H1 (cell line): Measurements from ENCODE around the gene TPP1. TPM values are rescaled to one million over a fixed set of nuclear protein-coding genes. Genes with fewer than 3 reads are reported as not detected.

ENCODE experiments used
- CTCF ChIA-PET: fragments of 300-600 bp; sonication (Branson Sonifier 250); formaldehyde crosslinking; loops from one replicate; lab custom pipeline; 2021; ENCODE audit not compliant: partially characterized antibody; lab: Charles Lee
- POLR2A ChIA-PET: fragments of 300-600 bp; sonication (Branson Sonifier 250); formaldehyde crosslinking; loops from one replicate; lab custom pipeline; 2021; ENCODE audit warnings: inconsistent platforms; ENCODE audit not compliant: partially characterized antibody; lab: Charles Lee
- DNase-seq, 2 experiments: peaks; one replicate each; pipeline versions ENCODE4 v3.0.0 to v3.0.0-alpha.2; 2010 to 2022; ENCODE audit warnings: low spot score in 2 of 2, low read depth in 1 of 2, mixed read lengths in 1 of 2
- FAIRE-seq: peaks from 2 replicates; lab custom pipeline; 2011; peaks lifted over from hg19 to GRCh38; lab: Jason Lieb, UNC
- H2AFZ ChIP-seq: 2 replicates; pipeline ENCODE4 v1.8.1; 2012; ENCODE audit warnings: low read length, inconsistent platforms
- H2AK5ac ChIP-seq: 2 replicates; pipeline ENCODE4 v1.6.1; 2013; ENCODE audit warnings: low read depth, low read length
- H2BK120ac ChIP-seq: replicated peaks from 2 replicates; pipeline ENCODE3; 2013; ENCODE audit warnings: low read depth, low read length, inconsistent platforms
- H2BK12ac ChIP-seq: 2 replicates; pipeline ENCODE4 v1.6.1; 2013; ENCODE audit warnings: low read depth, low read length
- H2BK15ac ChIP-seq: 2 replicates; pipeline ENCODE4 v1.6.1; 2013; ENCODE audit warnings: low read length
- H2BK20ac ChIP-seq: 2 replicates; pipeline ENCODE4 v1.6.1; 2013; ENCODE audit warnings: low read length
- H2BK5ac ChIP-seq: 2 replicates; pipeline ENCODE4 v1.6.1; 2013; ENCODE audit warnings: low read depth, low read length
- H3K14ac ChIP-seq: 2 replicates; pipeline ENCODE4 v1.6.1; 2013; ENCODE audit warnings: inconsistent platforms; ENCODE audit not compliant: insufficient read length
- H3K18ac ChIP-seq: 2 replicates; pipeline ENCODE4 v1.6.1; 2013; ENCODE audit warnings: low read length; ENCODE audit errors: extremely low read depth
- H3K23ac ChIP-seq: 2 replicates; pipeline ENCODE4 v1.6.1; 2013; ENCODE audit warnings: inconsistent platforms; ENCODE audit not compliant: insufficient read length
- H3K23me2 ChIP-seq: 2 replicates; pipeline ENCODE4 v1.6.1; 2013; ENCODE audit warnings: low read depth, low read length
- H3K27ac ChIP-seq: 2 replicates; pipeline ENCODE4 v1.6.1; 2011; ENCODE audit warnings: low read depth, low read length, inconsistent platforms
- H3K27me3 ChIP-seq, 4 experiments: replicated peaks in 1 of 4; 1 replicate in 1 of 4; 2 replicates in 3 of 4; pipeline versions ENCODE4 v1.6.1 to v1.8.1; 2011 to 2013; ENCODE audit warnings: low read length in 3 of 4, mild to moderate bottlenecking in 3 of 4, inconsistent platforms in 2 of 4, mixed read lengths in 2 of 4, moderate library complexity in 1 of 4; ENCODE audit not compliant: control insufficient read depth in 3 of 4, insufficient read depth in 3 of 4; ENCODE audit errors: extremely low read depth in 1 of 4
- H3K36me3 ChIP-seq, 4 experiments: 2 replicates each; pipeline versions ENCODE4 v1.6.1 to v1.8.1; 2011 to 2013; ENCODE audit warnings: mild to moderate bottlenecking in 4 of 4, low read length in 3 of 4, moderate library complexity in 2 of 4, control low read depth in 1 of 4, inconsistent platforms in 1 of 4; ENCODE audit not compliant: insufficient read depth in 4 of 4, control insufficient read depth in 2 of 4
- H3K4ac ChIP-seq: replicated peaks from 2 replicates; pipeline ENCODE3; 2013; ENCODE audit warnings: low read length, low read depth, mixed read lengths, inconsistent platforms; ENCODE audit not compliant: insufficient read length
- H3K4me1 ChIP-seq, 4 experiments: replicated peaks in 1 of 4; 1 replicate in 1 of 4; 2 replicates in 3 of 4; pipeline versions ENCODE4 v1.6.1 to v1.8.1; 2011 to 2013; ENCODE audit warnings: low read length in 3 of 4, inconsistent platforms in 2 of 4, mixed read lengths in 1 of 4; ENCODE audit not compliant: insufficient read depth in 4 of 4, control insufficient read depth in 3 of 4
- H3K4me2 ChIP-seq, 2 experiments: 2 replicates each; pipeline versions ENCODE4 v1.6.1 to v1.8.1; 2011 to 2013; ENCODE audit warnings: low read depth in 2 of 2, low read length in 2 of 2, control low read depth in 1 of 2, inconsistent platforms in 1 of 2, mild to moderate bottlenecking in 1 of 2; ENCODE audit not compliant: insufficient read depth in 1 of 2
- H3K4me3 ChIP-seq, 4 experiments: fragments of 200-600, 300-600 bp in 1 of 4; sonication (generic), shearing (Covaris generic), sonication (Bioruptor Twin) in 1 of 4; 2 replicates each; pipeline versions ENCODE4 v1.5.1 to v1.8.1; 2011 to 2016; ENCODE audit warnings: low read length in 4 of 4, low read depth in 3 of 4, control low read depth in 2 of 4, inconsistent platforms in 2 of 4, mild to moderate bottlenecking in 2 of 4, mixed read lengths in 1 of 4, moderate library complexity in 1 of 4; ENCODE audit not compliant: insufficient read depth in 2 of 4; ENCODE audit errors: extremely low read depth in 1 of 4
- H3K56ac ChIP-seq: replicated peaks from 2 replicates; pipeline ENCODE3; 2013; ENCODE audit warnings: low read depth, mild to moderate bottlenecking, mixed read lengths, low read length, inconsistent platforms; ENCODE audit not compliant: insufficient read length
- H3K79me1 ChIP-seq: 2 replicates; pipeline ENCODE4 v1.6.1; 2013; ENCODE audit warnings: low read depth, low read length, control low read depth
- H3K79me2 ChIP-seq, 2 experiments: 2 replicates each; pipeline versions ENCODE4 v1.6.1 to v1.8.1; 2012 to 2013; ENCODE audit warnings: low read length in 2 of 2, mild to moderate bottlenecking in 2 of 2, inconsistent platforms in 1 of 2; ENCODE audit not compliant: insufficient read depth in 2 of 2, control insufficient read depth in 1 of 2
- H3K9ac ChIP-seq, 4 experiments: replicated peaks in 1 of 4; 1 replicate in 1 of 4; 2 replicates in 3 of 4; pipeline versions ENCODE4 v1.6.1 to v1.8.1; 2011 to 2013; ENCODE audit warnings: low read depth in 3 of 4, low read length in 3 of 4, control low read depth in 2 of 4, mild to moderate bottlenecking in 2 of 4, moderate library complexity in 2 of 4, inconsistent platforms in 1 of 4; ENCODE audit errors: extremely low read depth in 1 of 4
- H3K9me3 ChIP-seq, 2 experiments: 2 replicates each; pipeline versions ENCODE4 v1.6.1 to v1.8.1; 2012 to 2013; ENCODE audit warnings: mild to moderate bottlenecking in 2 of 2, moderate library complexity in 2 of 2, control low read depth in 1 of 2, inconsistent platforms in 1 of 2, low read depth in 1 of 2, low read length in 1 of 2, mixed read lengths in 1 of 2; ENCODE audit not compliant: insufficient read depth in 2 of 2
- H4K20me1 ChIP-seq, 2 experiments: replicated peaks in 1 of 2; 2 replicates each; pipeline versions ENCODE3 to v1.8.1; 2011 to 2013; ENCODE audit warnings: inconsistent platforms in 2 of 2, low read length in 2 of 2, mild to moderate bottlenecking in 1 of 2; ENCODE audit not compliant: insufficient read depth in 2 of 2, control insufficient read depth in 1 of 2
- H4K5ac ChIP-seq: 2 replicates; pipeline ENCODE4 v1.6.1; 2013; ENCODE audit warnings: low read length, low read depth, mixed read lengths, inconsistent platforms; ENCODE audit not compliant: insufficient read length
- H4K8ac ChIP-seq: 2 replicates; pipeline ENCODE4 v1.8.0; 2013; ENCODE audit warnings: mild to moderate bottlenecking, moderate library complexity, low read length, inconsistent platforms; ENCODE audit not compliant: insufficient read depth; ENCODE audit errors: extremely low read depth
- H4K91ac ChIP-seq: replicated peaks from 2 replicates; pipeline ENCODE3; 2013; ENCODE audit warnings: low read length, mixed read lengths, inconsistent platforms; ENCODE audit not compliant: insufficient read length
- BRCA1 ChIP-seq: IDR thresholded peaks from 2 replicates; pipeline ENCODE4 v1.6.1; 2012; ENCODE audit warnings: low read depth, low read length, improper control_type of control experiment
- CBX5 ChIP-seq: fragments of 300-800, 300-1000 bp; sonication (generic); IDR thresholded peaks from 2 replicates; pipeline ENCODE4 v1.7.1; 2016; ENCODE audit warnings: antibody characterized with exemption, low read length, low read depth
- POLR2A ChIP-seq, 2 experiments: IDR thresholded peaks; 1 replicate in 1 of 2; 2 replicates in 1 of 2; pipeline ENCODE4 v1.6.1; 2011; ENCODE audit warnings: low read depth in 2 of 2, low read length in 2 of 2, mild to moderate bottlenecking in 2 of 2; ENCODE audit errors: control extremely low read depth in 1 of 2
- WGBS, 2 experiments: shearing (Covaris generic) in 1 of 2; methylation state at CpG; one replicate each; pipeline versions ENCODE4 v1.1.6 to v1.1.7; 2013 to 2015; ENCODE audit warnings: low lambda C conversion rate in 2 of 2, mixed read lengths in 2 of 2, inconsistent platforms in 1 of 2, low coverage in 1 of 2, missing lambda C conversion rate in 1 of 2; ENCODE audit not compliant: insufficient replicate concordance in 2 of 2, insufficient coverage in 1 of 2, insufficient read length in 1 of 2; ENCODE audit errors: extremely low coverage in 1 of 2, missing lambda C conversion rate in 1 of 2; 5-methylcytosine and 5-hydroxymethylcytosine counted together
- polyA plus RNA-seq, 7 experiments: library from polyadenylated mRNA; depleted of rRNA in 3 of 7; stranded (reverse) in 5 of 7; unstranded in 2 of 7; fragments of >200 nt in 5 of 7; fragments of 200-250 nt in 2 of 7; gene quantifications; 1 replicate in 5 of 7; 2 replicates in 1 of 7; 4 replicates in 1 of 7; pipeline versions ENCODE4 v1.2.1 to v1.2.3, GENCODE V29; 2011 to 2013; ENCODE audit warnings: missing spikeins in 2 of 7, mixed read lengths in 2 of 7
- total RNA-seq: library from RNA; stranded (reverse); fragmentation: NEBNext Ultra II Directional; extraction: Animal tissue kit (Norgen Biotek cat#: 25700); gene quantifications from 2 replicates; pipeline ENCODE4 v1.2.1, GENCODE V29; 2021

The TPP1 gene
- total and polyA plus RNA-seq, 2 of the 8 experiments (the other 6 are each of a cell fraction or from before 2014, with no cell fraction given) = 36.1 to 77.5 TPM

GRCh38 chr11:6664551-6664950 is 45.3 kb upstream of the TPP1 start:
- H4K20me1 ChIP-seq = no peaks in the 10 kb centered on the region
- ChIA-PET CTCF (no interaction called here), POLR2A (no interaction called here)
- no peak for DNase-seq
- H3K56ac ChIP-seq = no peak overlapping the region
- H2AK5ac ChIP-seq = no peak overlapping the region
- H2BK120ac ChIP-seq = no peak overlapping the region
- H3K27ac ChIP-seq = no peak overlapping the region
- TF ChIP-seq CBX5 (no peak), POLR2A (IDR thresholded peaks at IDR 0.05; ENCODE audit: control extremely low read depth in 1 of 2, low read depth in 2 of 2, low read length in 2 of 2) (no peak), BRCA1 (no peak)
- no peak overlapping the region for H3K4ac ChIP-seq
- no peaks in the 10 kb centered on the region for H3K4me1 ChIP-seq
- no peak overlapping the region for H3K4me2 ChIP-seq
- WGBS, 2 experiments = 0% methylated on average over 1 of the region's 1 CpG; no CpG with 5 or more reads in 1 of the 2 experiments
- H3K36me3 ChIP-seq = no peaks in the 10 kb centered on the region
- H3K18ac ChIP-seq = no peak overlapping the region
- no peak overlapping the region for H2BK12ac ChIP-seq
- H4K91ac ChIP-seq = no peak overlapping the region
- no peaks in the 10 kb centered on the region for H3K9me3 ChIP-seq
- H2BK15ac ChIP-seq = no peak overlapping the region
- H2BK20ac ChIP-seq = no peak overlapping the region
- no peak overlapping the region for H3K4me3 ChIP-seq
- no peak overlapping the region for H4K5ac ChIP-seq
- no peak overlapping the region for H4K8ac ChIP-seq
- no peaks in the 10 kb centered on the region; the same call in 1 of the 2 replicates for H3K23me2 ChIP-seq
- H3K27me3 ChIP-seq = 0 out of 7 replicates have a peak, but pooled peaks cover 0 to 3% (median 0%) of the 10 kb centered on the region in 4 experiments
- no peak overlapping the region for H2AFZ ChIP-seq
- H3K79me1 ChIP-seq = no peaks in the 10 kb centered on the region
- no peak for FAIRE-seq
- no peak overlapping the region for H3K9ac ChIP-seq
- H2BK5ac ChIP-seq = no peak overlapping the region
- H3K23ac ChIP-seq = no peak overlapping the region
- no peaks in the 10 kb centered on the region for H3K79me2 ChIP-seq
- H3K14ac ChIP-seq = no peak overlapping the region
